ENCODE data around the gene PPP4R4.
"Not testable (repeated sequence)": the region's sequence is repeated elsewhere in the genome, so short reads cannot be mapped to it uniquely, and the experiment has no call there.

Gene PPP4R4

GRCh38 chr14:94181835-94182234 lies 7.7 kb downstream of the PPP4R4 start:
- DNase-seq: no peak

GRCh38 chr14:94192536-94192935 lies 18.4 kb downstream of the PPP4R4 start:
- DNase-seq: no peak

- DNase-seq: no peak
Observed at GRCh38 chr14:94193776-94194175, 19.7 kb downstream of the PPP4R4 start.

- no peak for DNase-seq
Observed at GRCh38 chr14:94196057-94196456, 21.9 kb downstream of the PPP4R4 start.

DNA sequence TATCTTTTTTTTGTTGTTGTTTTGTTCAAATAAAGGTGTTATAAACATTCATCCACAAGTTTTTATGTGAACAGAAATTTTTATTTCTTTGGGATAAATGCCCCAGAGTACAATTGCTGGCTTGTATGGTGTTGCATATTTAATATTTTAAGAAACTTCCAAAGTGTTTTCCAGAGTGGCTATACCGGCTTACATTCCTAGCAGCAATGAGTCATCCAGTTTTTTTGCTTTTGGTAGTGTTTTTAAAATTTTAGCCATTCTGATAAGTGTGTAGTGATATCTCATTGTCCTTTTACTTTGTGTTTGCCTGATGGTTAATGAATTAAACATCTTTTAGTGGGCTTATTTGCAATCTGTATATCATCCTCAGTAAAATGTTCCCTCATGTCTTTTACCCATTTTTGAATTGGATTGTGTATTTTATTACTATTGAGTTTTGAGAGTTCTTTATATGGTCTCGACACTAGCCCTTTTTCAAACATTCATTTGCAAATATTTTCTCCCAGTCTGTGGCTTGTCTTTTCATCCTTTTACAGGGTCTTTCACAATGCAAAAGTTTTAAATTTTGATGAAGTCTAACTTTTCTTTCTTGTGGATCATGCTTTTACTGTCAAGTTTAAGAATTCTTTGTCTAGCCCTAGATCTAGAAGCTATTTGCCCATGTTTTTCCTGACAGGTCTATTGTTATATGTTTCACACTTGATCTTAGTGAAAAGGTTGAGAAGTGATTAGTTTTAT lies 29.5 kb downstream of the PPP4R4 start:
- DNase-seq: no peak

- no peak for DNase-seq
Observed at GRCh38 chr14:94213021-94213420, 38.9 kb downstream of the PPP4R4 start.

DNA sequence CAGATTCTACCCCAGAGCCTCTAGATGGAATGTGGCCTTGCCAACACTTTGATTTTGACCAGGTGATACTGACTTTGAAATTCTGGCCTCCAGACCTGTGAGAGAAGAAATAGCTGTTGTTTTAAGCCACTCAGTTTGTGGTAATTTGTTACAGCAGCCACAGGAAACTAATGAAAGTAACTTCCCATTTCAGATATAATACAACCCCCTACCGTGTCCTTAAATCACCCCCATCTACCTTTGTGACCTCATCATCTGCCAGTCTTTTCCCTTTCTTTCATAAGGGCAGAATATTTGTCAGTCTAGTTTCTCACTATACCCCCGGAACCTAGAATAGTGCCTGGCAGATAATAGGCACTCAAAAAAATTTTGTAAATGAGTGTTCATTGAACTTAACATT lies 39.6 kb downstream of the PPP4R4 start:
- DNase-seq: no peak

GRCh38 chr14:94217116-94217515 lies 43.0 kb downstream of the PPP4R4 start:
- DNase-seq: no peak

DNA sequence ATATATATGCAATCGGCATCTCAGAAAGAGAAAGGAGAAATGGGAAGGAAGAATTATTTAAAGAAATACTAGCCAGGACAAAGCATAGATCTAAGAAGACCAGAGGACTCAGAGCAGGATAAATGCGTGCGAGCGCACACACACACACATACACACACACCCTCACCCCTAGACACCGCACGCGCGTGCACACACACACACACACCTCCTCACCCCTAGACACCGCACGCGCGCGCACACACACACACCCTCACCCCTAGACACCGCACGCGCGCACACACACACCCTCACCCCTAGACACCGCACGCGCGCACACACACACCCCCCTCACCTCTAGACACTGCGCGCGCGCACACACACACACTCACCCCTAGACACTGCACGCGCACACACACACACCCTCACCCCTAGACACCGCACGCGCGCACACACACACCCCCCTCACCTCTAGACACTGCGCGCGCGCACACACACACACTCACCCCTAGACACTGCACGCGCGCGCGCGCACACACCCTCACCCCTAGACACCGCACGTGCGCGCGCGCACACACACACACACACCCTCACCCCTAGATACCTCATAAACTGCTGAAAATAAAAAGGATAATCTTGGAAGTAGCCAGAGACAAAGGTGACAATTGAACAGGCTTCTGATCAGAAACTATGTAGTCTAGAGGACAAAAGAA lies 44.2 kb downstream of the PPP4R4 start:
- not testable (repeated sequence) for DNase-seq

- DNase-seq: no peak
Observed at GRCh38 chr14:94224040-94224439, 49.9 kb downstream of the PPP4R4 start.

GRCh38 chr14:94225460-94226378 lies 51.6 kb downstream of the PPP4R4 start:
- DNase-seq: no peak

GRCh38 chr14:94227029-94227428 lies 52.9 kb downstream of the PPP4R4 start:
- no peak for DNase-seq

DNA sequence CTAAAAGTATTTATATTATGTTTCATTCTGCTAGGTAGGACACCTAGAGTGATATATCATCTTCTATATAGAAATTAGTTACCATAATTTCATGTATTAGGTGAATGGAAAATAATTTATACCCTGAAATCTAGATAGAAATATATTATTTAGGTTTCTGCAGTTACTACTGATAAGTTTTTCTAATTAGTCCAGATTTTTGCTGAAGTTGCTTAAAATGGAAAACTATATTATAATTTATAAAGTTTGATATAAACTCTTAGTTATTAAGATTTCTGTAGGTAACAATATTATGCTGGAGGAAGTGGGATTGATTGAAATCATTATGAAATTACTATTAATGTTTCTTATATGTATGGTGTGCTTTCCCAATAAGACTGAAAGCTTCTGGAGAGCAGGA lies 62.9 kb downstream of the PPP4R4 start:
- no peak for DNase-seq

- DNase-seq: no peak
Observed at GRCh38 chr14:94237983-94238382, 63.9 kb downstream of the PPP4R4 start.

DNA sequence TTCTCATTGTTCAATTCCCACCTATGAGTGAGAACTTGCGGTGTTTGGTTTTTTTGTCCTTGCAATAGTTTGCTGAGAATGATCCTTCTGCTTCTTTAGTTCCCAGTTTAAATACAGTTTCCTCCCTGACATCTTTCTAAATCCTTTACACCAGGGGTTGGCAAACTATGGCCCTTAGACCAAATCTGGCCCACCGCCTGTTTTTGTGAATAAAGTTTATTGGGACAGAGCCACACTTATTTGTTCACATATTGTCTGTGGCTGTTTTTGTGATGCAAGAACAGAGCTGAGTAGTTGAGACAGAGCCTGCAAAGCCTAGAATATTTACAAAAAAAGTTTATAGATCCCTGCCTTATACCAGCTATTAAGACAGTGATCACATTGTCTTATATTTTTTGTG lies 65.3 kb downstream of the PPP4R4 start:
- no peak for DNase-seq

DNA sequence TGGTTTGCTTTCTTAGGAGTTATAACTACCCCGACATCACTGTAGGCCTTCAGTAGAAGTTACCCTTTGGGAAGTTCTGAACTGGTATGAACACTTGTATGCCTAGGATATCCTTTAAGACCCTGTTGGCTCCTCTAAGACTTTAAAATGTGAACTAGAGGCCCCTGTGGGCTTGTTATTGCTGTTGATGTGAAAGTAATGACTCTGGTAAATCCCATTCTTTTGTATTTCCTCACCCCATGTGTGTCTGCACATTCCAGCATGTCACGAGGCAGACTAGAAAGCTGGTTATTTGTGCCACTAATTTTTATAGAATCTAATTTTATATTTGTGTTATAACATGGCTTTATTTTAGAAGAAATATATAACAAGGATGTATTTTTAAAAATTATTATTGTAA lies 70.1 kb downstream of the PPP4R4 start:
- DNase-seq: no peak

DNA sequence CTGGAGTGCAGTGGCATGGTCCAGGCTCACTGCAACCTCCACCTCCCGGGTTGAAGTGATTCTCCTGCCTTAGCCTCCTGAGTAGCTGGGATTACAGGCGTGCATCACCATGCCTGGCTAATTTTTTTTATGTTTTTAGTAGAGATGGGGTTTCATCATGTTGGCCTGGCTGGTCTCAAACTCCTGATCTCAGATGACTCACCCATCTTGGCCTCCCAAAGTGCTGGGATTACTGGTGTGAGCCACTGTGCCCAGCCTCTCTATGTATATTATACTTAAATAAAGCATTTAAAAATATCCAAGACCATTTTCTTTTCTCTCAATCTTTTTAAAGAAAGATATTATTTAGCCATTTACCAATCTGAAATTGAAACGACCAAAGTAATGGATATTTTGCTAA lies 90.1 kb downstream of the PPP4R4 start:
- not testable (repeated sequence) for DNase-seq

DNA sequence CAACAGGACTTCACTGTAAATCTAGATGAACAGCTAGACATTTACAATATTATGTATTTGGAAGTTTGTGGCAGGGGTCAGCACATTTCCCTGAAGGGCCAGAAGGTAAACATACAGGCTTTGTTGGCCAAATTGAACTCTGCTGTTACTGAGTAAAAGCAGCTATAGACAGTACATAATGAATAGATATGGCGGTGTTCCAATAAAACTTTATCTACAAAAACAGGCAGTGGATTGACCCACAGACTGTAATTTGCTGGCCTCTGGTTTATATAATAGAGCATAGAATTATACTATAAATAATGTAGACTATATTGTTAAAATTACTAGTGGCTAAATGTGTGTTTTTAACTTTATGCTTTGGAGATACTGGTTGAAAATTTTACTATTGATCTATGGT lies 93.2 kb downstream of the PPP4R4 start:
- no peak for DNase-seq

- not testable (repeated sequence) for DNase-seq
Observed at GRCh38 chr14:94268582-94268981, 94.5 kb downstream of the PPP4R4 start.

DNA sequence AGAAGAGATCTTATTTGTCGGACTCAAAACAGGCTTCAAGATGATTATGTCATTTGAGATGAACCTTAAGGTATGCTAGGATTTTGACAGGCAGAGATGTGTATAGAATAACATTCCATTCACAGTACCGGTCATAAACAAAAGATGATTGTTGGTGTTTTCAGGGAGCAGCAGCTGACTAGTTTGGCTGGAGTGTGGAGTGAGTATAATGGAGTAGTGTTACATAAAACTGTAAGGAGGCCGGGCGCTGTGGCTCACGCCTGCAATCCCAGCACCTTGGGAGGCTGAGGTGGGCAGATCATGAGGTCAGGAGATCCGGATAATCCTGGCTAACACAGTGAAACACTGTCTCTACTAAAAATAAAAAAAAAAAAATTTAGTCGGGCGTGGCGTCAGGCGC lies 95.0 kb downstream of the PPP4R4 start:
- DNase-seq: no peak

DNA sequence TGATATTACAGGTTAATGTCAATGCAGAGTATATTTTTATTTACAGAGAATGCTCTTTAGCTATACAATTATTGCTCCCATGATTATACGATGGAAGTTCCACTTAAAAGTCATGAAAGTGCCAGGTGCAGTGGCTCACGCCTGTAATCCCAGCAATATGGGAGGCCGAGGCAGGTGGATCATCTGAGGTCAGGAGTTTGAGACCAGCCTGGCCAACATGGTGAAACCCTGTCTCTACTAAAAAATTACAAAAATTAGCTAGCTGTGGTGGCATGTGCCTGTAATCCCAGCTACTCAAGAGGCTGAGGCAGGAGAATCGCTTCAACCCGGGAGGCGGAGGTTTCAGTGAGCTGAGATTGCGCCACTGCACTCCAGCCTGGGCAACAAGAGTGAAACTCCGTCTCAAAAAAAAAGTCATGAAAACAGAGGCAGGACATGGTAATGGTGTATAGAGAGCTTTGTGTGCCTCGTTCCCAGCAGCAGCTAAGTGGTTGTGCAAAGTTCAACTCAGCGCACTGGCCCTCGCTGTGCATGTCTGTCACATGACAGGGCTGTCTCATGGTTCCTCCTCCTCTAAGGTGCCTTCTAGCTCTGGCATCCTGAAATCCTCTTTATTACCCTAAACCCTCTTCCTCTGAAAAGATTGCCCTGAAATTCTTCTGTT lies 102.9 kb downstream of the PPP4R4 start:
- DNase-seq: not testable (repeated sequence)

GRCh38 chr14:94278731-94279130 lies 104.6 kb downstream of the PPP4R4 start:
- no peak for DNase-seq

All from stimulated activated CD8-positive, alpha-beta memory T cell treated with anti-CD3 and anti-CD28 coated beads, Interleukin-4, amount 100 ng/mL, for 48 hours (primary cell).